H9 (cell line): ENCODE results near the gene VASP. TPM values are rescaled to one million over a fixed set of nuclear protein-coding genes. Genes with fewer than 3 reads are reported as not detected.

Source experiments
- DNase-seq: peaks from one replicate; pipeline ENCODE4 v3.0.0-alpha.2; 2017
- H2AFZ ChIP-seq: one replicate; pipeline ENCODE4 v1.6.1; 2013; ENCODE audit warnings: mild to moderate bottlenecking, low read length, control low read depth, moderate library complexity
- H2AK5ac ChIP-seq: 2 replicates; pipeline ENCODE4 v1.6.1; 2013; ENCODE audit warnings: low read length, control low read depth, mixed read lengths; ENCODE audit not compliant: insufficient read length
- H2BK120ac ChIP-seq: one replicate; pipeline ENCODE4 v1.6.1; 2013; ENCODE audit warnings: low read depth, mild to moderate bottlenecking, low read length, control low read depth, inconsistent platforms; ENCODE audit not compliant: poor library complexity, severe bottlenecking
- H2BK12ac ChIP-seq: 2 replicates; pipeline ENCODE4 v1.6.1; 2013; ENCODE audit warnings: low read length, control low read depth, mixed read lengths, low read depth; ENCODE audit not compliant: insufficient read length
- H2BK15ac ChIP-seq: 2 replicates; pipeline ENCODE4 v1.6.1; 2013; ENCODE audit warnings: low read depth, low read length, control low read depth
- H2BK20ac ChIP-seq: one replicate; pipeline ENCODE4 v1.6.1; 2013; ENCODE audit warnings: low read depth, mild to moderate bottlenecking, low read length, control low read depth, inconsistent platforms; ENCODE audit not compliant: poor library complexity, severe bottlenecking
- H2BK5ac ChIP-seq: 2 replicates; pipeline ENCODE4 v1.6.1; 2013; ENCODE audit warnings: low read length, control low read depth, mixed read lengths; ENCODE audit not compliant: insufficient read length
- H3K14ac ChIP-seq: 2 replicates; pipeline ENCODE4 v1.6.1; 2013; ENCODE audit warnings: low read length, control low read depth; ENCODE audit not compliant: insufficient read depth
- H3K18ac ChIP-seq: 2 replicates; pipeline ENCODE4 v1.6.1; 2013; ENCODE audit warnings: low read depth, mild to moderate bottlenecking, mixed read lengths, low read length, control low read depth; ENCODE audit not compliant: insufficient read length
- H3K23ac ChIP-seq: 2 replicates; pipeline ENCODE4 v1.6.1; 2013; ENCODE audit warnings: low read length, control low read depth, mixed read lengths, low read depth; ENCODE audit not compliant: insufficient read length
- H3K23me2 ChIP-seq: 2 replicates; pipeline ENCODE4 v1.6.1; 2013; ENCODE audit warnings: low read depth, mild to moderate bottlenecking, mixed read lengths, low read length, control low read depth; ENCODE audit not compliant: insufficient read length, poor library complexity, severe bottlenecking
- H3K27ac ChIP-seq: 2 replicates; pipeline ENCODE4 v1.5.1; 2013; ENCODE audit warnings: low read length, control low read depth, mixed read lengths, low read depth; ENCODE audit not compliant: insufficient read length
- H3K27me3 ChIP-seq: 2 replicates; pipeline ENCODE4 v1.6.1; 2013; ENCODE audit warnings: low read length, control low read depth, inconsistent platforms; ENCODE audit not compliant: insufficient read depth
- H3K4ac ChIP-seq: 2 replicates; pipeline ENCODE4 v1.6.1; 2013; ENCODE audit warnings: low read depth, mild to moderate bottlenecking, control low read depth, inconsistent platforms, low read length, moderate library complexity
- H3K4me1 ChIP-seq: 2 replicates; pipeline ENCODE4 v1.6.1; 2013; ENCODE audit warnings: low read length, control low read depth, inconsistent platforms; ENCODE audit not compliant: insufficient read depth
- H3K4me2 ChIP-seq: 2 replicates; pipeline ENCODE4 v1.6.1; 2013; ENCODE audit warnings: low read length, control low read depth, mixed read lengths; ENCODE audit not compliant: insufficient read length, insufficient read depth
- H3K56ac ChIP-seq: 2 replicates; pipeline ENCODE4 v1.6.1; 2013; ENCODE audit warnings: low read depth, mild to moderate bottlenecking, mixed read lengths, low read length, control low read depth; ENCODE audit not compliant: insufficient read length
- H3K79me1 ChIP-seq: 2 replicates; pipeline ENCODE4 v1.6.1; 2013; ENCODE audit warnings: low read depth, mild to moderate bottlenecking, moderate library complexity, low read length, control low read depth, inconsistent platforms; ENCODE audit not compliant: insufficient read depth, poor library complexity, severe bottlenecking
- H3K79me2 ChIP-seq: 2 replicates; pipeline ENCODE4 v1.6.1; 2013; ENCODE audit warnings: low read length, control low read depth, inconsistent platforms; ENCODE audit not compliant: insufficient read depth
- H3K9ac ChIP-seq: 2 replicates; pipeline ENCODE4 v1.6.1; 2013; ENCODE audit warnings: low read length, control low read depth, mixed read lengths; ENCODE audit not compliant: insufficient read length; ENCODE audit errors: extremely low read depth
- H3K9me3 ChIP-seq: one replicate; pipeline ENCODE4 v1.6.1; 2013; ENCODE audit warnings: low read depth, low read length, inconsistent platforms; ENCODE audit not compliant: control insufficient read depth
- H3T11ph ChIP-seq: one replicate; pipeline ENCODE4 v1.6.1; 2013; ENCODE audit warnings: mild to moderate bottlenecking, low read length, control low read depth, inconsistent platforms
- H4K20me1 ChIP-seq: one replicate; pipeline ENCODE4 v1.6.1; 2013; ENCODE audit not compliant: control insufficient read depth, insufficient read length, insufficient read depth
- H4K5ac ChIP-seq: 2 replicates; pipeline ENCODE4 v1.6.1; 2013; ENCODE audit warnings: low read depth, mild to moderate bottlenecking, mixed read lengths, low read length, control low read depth; ENCODE audit not compliant: insufficient read length
- H4K8ac ChIP-seq: replicated peaks from 2 replicates; pipeline ENCODE4 v1.6.1; 2013; ENCODE audit warnings: low read length, control low read depth, mixed read lengths, low read depth; ENCODE audit not compliant: insufficient read length
- H4K91ac ChIP-seq: 2 replicates; pipeline ENCODE4 v1.6.1; 2013; ENCODE audit warnings: low read depth, mild to moderate bottlenecking, moderate library complexity, mixed read lengths, low read length, control low read depth; ENCODE audit not compliant: insufficient read length
- H3K27ac Mint-ChIP-seq, 3 experiments: 2 replicates in 2 of 3; 3 replicates in 1 of 3; pipeline ENCODE4 v1.8.0; 2020 to 2021; ENCODE audit warnings: mixed read lengths in 3 of 3, mild to moderate bottlenecking in 1 of 3, moderate library complexity in 1 of 3
- H3K27me3 Mint-ChIP-seq: 2 replicates; pipeline ENCODE4 v1.8.0; 2021; ENCODE audit warnings: low read depth, mild to moderate bottlenecking, moderate library complexity, mixed read lengths
- H3K36me3 Mint-ChIP-seq, 3 experiments: 2 replicates in 2 of 3; 3 replicates in 1 of 3; pipeline ENCODE4 v1.8.0; 2020 to 2021; ENCODE audit warnings: low read depth in 3 of 3, mixed read lengths in 3 of 3; ENCODE audit not compliant: insufficient read depth in 1 of 3
- H3K4me1 Mint-ChIP-seq, 2 experiments: 2 replicates each; pipeline ENCODE4 v1.8.0; 2020; ENCODE audit warnings: mixed read lengths in 2 of 2
- H3K4me3 Mint-ChIP-seq, 2 experiments: 2 replicates in 1 of 2; 3 replicates in 1 of 2; pipeline ENCODE4 v1.8.0; 2020 to 2021; ENCODE audit warnings: mild to moderate bottlenecking in 2 of 2, mixed read lengths in 2 of 2, moderate library complexity in 1 of 2
- H3K9me3 Mint-ChIP-seq, 2 experiments: 2 replicates in 1 of 2; 3 replicates in 1 of 2; pipeline ENCODE4 v1.8.0; 2020; ENCODE audit warnings: mild to moderate bottlenecking in 2 of 2, mixed read lengths in 2 of 2, moderate library complexity in 1 of 2
- WGBS: extraction: QIAGEN DNeasy Blood & Tissue Kit; methylation state at CpG from one replicate; pipeline ENCODE4 v1.1.7; 2013; ENCODE audit warnings: missing lambda C conversion rate, low lambda C conversion rate, mixed read lengths; ENCODE audit not compliant: insufficient read length; ENCODE audit errors: extremely low coverage; 5-methylcytosine and 5-hydroxymethylcytosine counted together
- long read RNA-seq: library from polyadenylated mRNA; unstranded; transcript quantifications from one replicate; pipeline ENCODE4 v2.0.0, GENCODE V29; 2020
- total RNA-seq: library from RNA; stranded (reverse); gene quantifications from 2 replicates; pipeline ENCODE4 v1.2.1, GENCODE V29; 2021
- TF ChIP-seq, protein P1 (sequence below): fragments of 200-600 bp; sonication (generic); conservative IDR thresholded peaks from 3 replicates; pipeline ENCODE4 v1.8.0; 2021; ENCODE audit warnings: antibody characterized with exemption, mild to moderate bottlenecking

VASP gene
- total RNA-seq, result 157 and 162 TPM in 2 replicates
- long read RNA-seq, transcript VASP-201 (13 exons, 2,305 nt), result major isoform, 10 of 29 reads
- long read RNA-seq, partial matches to known transcripts, result 16 of 29 reads
- long read RNA-seq, other reads (novel, unspliced or antisense), result 3 of 29 reads

DNA sequence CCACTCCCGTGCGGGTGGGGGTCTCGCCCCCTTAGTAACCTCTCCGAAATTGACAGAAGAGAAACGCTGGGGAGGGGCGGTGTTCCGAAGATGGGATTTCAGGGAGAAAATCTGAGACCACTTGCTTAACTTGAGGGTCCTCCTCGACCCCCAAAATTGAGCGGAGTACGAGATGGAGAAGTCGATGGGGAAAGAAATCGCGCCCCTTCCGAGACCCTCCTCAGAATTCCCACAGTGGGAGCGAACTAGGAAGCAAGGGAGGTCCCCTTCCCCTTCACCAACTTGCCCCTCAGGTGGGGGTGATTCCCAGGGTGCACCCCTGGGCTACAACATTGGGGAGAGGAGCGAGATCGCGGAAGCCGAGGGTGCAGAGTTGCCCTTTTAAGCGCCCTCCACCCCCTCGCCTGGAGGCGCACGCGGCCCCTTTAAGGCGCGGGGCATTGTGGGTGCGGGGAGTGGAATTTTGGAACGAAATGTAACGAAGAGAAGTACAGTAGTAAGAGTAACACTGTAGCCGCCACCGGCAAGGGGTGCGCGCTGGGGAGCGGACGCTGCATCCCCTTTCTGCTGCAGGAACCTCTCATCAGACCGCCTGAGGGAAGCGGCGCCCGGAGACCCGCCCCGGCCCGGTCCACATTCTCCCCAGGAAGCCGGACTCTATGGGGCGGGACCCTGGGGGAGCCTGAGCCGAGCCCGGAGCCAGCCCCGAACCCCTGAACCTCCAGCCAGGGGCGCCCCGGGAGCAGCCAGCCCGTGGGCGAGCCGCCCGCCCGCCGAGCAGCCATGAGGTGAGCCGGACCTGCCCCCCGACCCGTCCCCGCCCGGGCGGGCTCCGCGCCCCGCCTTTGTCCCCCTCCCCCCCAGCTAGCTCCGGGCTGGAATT is at the start of gene VASP:
VASP (plus strand) TSS at position 491 of the 883 bp plus-strand sequence; CDS start at position 784, 293 bp downstream.
- H3K56ac ChIP-seq, result no peak within 1 kb of the TSS
- peak within 1 kb of the TSS; percentile 69 for H3K9ac ChIP-seq
- WGBS, result no CpG with 5 or more reads among the region's 65 CpGs
- H4K91ac ChIP-seq, result no peak within 1 kb of the TSS
- no peaks in the 10 kb centered on the region for H3K27me3 ChIP-seq
- H4K5ac ChIP-seq, result no peak within 1 kb of the TSS
- H2AFZ ChIP-seq, result no peak within 1 kb of the TSS
- H3K23ac ChIP-seq, result no peak within 1 kb of the TSS
- H3K4me1 Mint-ChIP-seq, result peaks cover 16 to 26% of the 10 kb centered on the region in 2 experiments
- no peaks in the 10 kb centered on the region; the same call in 1 of the 2 replicates for H3K4me1 ChIP-seq
- DNase-seq, result peak; percentile 91
- H3T11ph ChIP-seq, result no peak within 1 kb of the TSS
- H3K79me2 ChIP-seq, result peaks cover 34% of the 10 kb centered on the region; the same call in 1 of the 2 replicates
- H3K27ac Mint-ChIP-seq, result peak within 1 kb of the TSS; percentile 85 to 95 (median 91)
- H3K4ac ChIP-seq, result no peak within 1 kb of the TSS; the same call in 1 of the 2 replicates
- peak within 1 kb of the TSS; percentile 88 for H3K4me2 ChIP-seq
- no peaks in the 10 kb centered on the region for H3K9me3 ChIP-seq
- TF ChIP-seq, protein P1, sequence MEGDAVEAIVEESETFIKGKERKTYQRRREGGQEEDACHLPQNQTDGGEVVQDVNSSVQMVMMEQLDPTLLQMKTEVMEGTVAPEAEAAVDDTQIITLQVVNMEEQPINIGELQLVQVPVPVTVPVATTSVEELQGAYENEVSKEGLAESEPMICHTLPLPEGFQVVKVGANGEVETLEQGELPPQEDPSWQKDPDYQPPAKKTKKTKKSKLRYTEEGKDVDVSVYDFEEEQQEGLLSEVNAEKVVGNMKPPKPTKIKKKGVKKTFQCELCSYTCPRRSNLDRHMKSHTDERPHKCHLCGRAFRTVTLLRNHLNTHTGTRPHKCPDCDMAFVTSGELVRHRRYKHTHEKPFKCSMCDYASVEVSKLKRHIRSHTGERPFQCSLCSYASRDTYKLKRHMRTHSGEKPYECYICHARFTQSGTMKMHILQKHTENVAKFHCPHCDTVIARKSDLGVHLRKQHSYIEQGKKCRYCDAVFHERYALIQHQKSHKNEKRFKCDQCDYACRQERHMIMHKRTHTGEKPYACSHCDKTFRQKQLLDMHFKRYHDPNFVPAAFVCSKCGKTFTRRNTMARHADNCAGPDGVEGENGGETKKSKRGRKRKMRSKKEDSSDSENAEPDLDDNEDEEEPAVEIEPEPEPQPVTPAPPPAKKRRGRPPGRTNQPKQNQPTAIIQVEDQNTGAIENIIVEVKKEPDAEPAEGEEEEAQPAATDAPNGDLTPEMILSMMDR, result no peak
- no peak within 1 kb of the TSS for H2BK15ac ChIP-seq
- no peak within 1 kb of the TSS for H4K8ac ChIP-seq
- H3K27me3 Mint-ChIP-seq, result no peaks in the 10 kb centered on the region
- no peaks in the 10 kb centered on the region; a peak in 1 of 5 replicates for H3K9me3 Mint-ChIP-seq
- no peak within 1 kb of the TSS for H2BK120ac ChIP-seq
- H4K20me1 ChIP-seq, result no peaks in the 10 kb centered on the region
- no peak within 1 kb of the TSS for H2BK20ac ChIP-seq
- no peak within 1 kb of the TSS for H3K27ac ChIP-seq
- H3K79me1 ChIP-seq, result peaks cover 12% of the 10 kb centered on the region
- H3K18ac ChIP-seq, result peak within 1 kb of the TSS; percentile 92
- no peak within 1 kb of the TSS for H2AK5ac ChIP-seq
- H3K23me2 ChIP-seq, result peaks cover 20% of the 10 kb centered on the region
- peak within 1 kb of the TSS; percentile 83 for H3K14ac ChIP-seq
- peaks cover 0 to 20% (median 7%) of the 10 kb centered on the region in 3 experiments; a peak in 4 of 7 replicates for H3K36me3 Mint-ChIP-seq
- H2BK5ac ChIP-seq, result no peak within 1 kb of the TSS
- peak within 1 kb of the TSS; percentile 81 to 96 for H3K4me3 Mint-ChIP-seq
- H2BK12ac ChIP-seq, result no peak within 1 kb of the TSS
